SHP77 treated with DMSO at 0.1 percent for 48 hours (cell line): ENCODE results near the gene MR1.

ENCODE experiments used
- DNase-seq: peaks from one replicate; lab custom pipeline; 2025; lab: John Stamatoyannopoulos, UW

Gene MR1

DNA sequence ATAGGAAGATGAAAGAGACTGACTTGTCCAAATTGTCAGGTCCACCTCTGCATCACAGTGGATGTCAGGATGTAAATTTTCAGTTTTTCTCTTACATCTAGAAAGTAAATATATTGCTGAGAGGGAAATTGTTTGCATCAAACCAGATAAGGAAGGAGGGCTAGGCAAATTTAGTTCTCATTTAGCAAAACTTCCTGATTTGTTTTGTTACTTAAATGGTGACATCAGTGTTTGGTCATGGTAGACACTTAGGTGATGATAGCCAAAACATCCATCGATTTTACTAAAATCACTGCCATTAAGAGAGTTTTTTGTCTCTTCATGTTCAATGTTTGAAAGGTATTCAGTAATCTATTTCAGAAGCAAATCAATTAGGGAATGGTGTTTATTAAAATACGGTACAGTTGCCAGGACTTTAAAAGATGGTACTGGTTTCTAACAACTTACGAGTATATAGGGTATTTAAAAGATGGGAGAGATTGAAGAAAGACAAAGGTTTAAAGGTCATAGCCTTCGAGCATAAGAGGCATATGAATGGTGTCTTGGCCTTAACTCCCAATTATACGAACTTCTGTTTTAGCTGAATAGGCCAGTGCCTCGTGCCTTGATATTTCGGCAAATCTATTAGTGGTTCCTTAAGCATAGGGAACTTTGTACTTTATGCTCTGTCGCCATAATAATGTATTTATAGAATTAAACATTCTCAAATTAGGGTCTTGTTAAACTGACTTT, 57.7 kb downstream of the MR1 start:
- no peak for DNase-seq

DNA sequence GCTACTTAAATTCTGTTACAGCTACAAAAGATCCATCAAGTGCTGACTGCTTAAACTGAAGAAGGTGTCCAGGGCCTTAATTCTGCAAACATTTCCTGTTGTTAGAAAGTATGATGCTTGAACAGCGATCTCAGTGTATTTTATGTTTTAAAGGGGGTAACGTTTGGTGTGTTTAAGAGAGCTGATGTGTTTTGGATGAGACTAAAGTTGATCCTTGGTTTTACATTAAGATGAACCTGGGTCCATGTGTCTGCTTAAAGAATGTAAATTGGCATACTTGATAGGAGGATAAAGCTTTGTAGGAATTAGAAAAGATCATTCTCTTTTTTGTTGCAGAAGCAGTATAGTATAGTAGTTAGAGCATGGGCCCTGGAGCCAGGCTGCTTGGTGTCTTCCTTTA, 58.3 kb downstream of the MR1 start:
- no peak for DNase-seq

DNA sequence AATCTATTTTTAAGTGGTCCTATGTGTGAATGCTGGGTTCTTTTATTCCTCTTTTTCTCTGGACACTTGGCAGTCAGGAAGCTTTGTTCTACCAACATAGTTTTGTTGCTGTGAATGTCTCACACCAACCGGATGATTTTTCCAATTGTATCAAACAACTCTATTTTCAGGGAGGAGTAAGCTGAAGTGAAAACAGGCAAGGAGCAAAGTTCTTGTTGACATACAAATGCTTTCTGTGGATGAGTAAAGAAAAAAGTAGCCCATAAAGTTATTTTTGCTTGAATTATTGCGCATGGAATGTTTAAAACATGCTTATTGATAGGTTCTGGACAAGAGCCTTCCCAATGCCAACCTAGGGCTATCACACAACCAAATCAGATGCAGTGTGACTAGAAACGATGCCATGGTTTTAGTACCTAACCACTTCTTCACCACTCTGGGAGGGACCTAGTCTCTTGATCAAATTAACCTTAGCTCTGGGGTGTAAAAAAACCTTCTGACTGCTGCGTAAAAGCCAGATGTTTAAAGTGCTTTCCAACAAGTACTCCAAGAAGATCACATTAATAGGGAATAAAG, 59.2 kb downstream of the MR1 start:
- no peak for DNase-seq

DNA sequence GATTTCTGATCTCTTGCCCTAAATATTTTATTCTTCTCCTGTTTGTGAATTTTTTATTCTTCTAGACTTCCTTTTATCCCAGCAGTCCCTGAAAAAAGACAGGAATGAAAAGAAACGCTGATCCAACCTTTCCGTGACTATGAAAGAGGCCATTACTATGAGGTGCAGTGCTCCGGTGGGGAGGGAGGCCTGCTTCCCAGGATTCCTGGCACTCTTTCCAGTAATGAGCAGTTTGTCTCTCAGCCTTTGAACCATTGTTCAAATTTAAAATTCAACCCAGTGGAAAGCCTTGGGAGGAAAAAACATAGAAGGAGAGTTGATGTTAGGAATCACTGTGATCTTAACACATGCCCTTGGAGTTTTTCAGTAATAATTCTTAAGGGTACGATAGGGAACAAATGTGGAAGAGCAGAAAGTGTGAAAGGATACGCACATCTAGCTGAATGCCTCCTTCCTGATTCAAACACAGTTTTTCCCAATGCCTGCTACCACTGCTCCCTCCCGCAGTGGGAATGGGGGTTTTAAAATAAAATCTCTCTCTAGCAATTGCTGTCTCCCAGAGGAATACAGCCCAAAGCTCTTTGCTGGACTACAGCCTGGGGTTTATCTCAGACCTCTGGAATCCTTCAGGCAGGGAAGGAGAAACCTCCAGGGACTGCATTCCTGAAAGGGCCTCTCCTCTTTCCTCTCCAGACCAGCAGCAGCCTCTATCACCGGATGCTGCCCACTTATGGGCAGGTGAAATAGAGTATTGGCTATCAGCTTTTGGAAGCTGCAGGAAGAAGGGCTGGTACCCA, 60.8 kb downstream of the MR1 start:
- DNase-seq, result no peak

DNA sequence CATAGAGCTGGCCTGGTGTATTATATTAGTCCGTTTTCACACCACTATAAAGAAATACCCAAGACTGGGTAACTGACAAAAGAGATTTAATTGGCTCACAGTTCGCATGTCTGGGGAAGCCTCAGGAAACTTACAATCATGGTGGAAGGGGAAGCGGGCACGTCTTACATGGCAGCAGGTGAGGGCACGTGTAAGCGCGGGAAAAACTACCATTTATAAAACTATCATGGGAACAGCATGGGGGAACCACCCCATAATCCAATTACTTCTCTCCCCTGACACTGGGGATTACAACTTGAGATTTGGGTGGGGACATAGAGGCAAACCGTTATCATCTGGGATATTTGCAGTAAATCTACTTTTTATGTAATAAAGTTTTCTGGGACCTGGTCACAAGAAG, 61.5 kb downstream of the MR1 start:
- no peak for DNase-seq

DNA sequence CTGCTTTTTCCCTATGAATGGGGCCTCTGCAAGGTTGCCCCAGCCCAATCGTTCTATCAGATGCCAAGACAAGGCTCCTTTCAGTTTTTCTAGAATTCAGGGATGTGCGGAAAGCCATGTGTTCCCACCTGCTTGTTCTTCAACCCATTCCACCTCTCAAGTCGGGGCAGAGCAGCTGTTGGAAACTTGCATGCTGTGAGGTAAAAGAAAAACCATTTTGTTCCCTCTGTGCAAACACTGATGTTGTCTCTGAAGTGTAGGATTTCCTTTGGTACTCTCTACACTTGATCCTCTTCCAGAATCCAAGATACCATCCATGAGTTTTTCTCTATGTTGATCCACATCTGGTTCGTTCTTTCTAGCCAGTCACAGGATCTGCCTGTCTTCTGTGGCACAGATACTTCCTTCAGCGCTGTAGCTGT, 62.0 kb downstream of the MR1 start:
- DNase-seq, result no peak

DNA sequence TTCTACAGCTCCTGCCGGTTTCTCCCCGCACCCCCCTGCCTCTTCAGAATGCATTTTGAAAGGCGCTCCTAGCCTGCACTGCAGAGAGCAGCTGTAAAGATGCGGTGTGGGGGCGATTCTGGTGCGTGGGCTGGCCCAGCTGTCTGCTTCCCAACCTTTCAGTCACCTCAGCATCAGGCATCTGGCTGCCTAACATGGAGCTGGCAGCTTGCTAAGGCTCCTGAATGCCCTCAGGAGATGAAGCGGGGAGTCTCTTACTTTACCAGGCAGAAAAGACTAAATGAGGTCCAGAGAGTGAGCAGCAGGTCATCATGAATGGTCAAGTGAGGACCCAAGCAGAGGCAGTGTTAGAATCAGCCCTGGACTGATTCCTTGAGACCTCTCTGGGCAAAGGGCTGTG, 63.5 kb downstream of the MR1 start:
- DNase-seq, result no peak

DNA sequence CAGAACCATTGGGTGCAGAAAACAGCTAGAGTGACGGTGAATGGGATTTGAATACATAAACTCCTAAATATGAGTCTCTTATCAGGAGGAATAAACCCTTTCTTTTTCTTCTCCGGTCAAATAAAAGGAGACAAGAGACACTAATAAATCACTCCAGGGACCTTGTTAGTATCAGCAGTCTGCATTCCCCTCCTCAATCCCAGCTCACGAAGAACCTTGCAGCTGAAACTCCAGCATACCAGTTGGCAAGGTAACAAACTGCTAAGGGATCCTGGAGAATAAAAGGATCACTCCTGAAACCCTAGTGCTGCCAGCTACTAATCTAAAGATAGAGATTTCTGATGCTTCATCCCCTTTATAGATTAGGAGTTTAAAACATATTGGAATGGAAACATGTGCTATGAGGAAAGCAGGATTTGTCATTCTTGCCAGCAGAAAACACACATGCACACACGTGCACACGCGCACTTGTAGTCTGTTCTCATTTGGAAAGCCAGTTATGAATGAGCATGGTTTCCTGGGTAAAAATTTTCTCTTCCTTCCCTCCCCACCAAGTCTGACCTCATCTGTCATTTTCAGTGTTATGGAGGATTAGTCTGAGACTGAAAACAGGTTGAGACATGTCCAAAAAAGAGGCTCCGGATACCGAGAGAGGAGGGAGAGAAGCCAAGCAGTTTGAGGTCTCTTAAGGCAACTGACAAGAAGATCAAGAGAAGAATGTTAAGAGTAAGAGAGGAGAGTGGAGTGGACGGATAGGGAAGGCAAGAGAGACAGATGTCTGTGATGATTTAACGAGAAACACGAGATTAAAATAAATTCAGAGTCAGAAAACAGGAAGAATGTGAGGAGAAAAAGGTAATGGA, 65.6 kb downstream of the MR1 start:
- DNase-seq, result no peak

DNA sequence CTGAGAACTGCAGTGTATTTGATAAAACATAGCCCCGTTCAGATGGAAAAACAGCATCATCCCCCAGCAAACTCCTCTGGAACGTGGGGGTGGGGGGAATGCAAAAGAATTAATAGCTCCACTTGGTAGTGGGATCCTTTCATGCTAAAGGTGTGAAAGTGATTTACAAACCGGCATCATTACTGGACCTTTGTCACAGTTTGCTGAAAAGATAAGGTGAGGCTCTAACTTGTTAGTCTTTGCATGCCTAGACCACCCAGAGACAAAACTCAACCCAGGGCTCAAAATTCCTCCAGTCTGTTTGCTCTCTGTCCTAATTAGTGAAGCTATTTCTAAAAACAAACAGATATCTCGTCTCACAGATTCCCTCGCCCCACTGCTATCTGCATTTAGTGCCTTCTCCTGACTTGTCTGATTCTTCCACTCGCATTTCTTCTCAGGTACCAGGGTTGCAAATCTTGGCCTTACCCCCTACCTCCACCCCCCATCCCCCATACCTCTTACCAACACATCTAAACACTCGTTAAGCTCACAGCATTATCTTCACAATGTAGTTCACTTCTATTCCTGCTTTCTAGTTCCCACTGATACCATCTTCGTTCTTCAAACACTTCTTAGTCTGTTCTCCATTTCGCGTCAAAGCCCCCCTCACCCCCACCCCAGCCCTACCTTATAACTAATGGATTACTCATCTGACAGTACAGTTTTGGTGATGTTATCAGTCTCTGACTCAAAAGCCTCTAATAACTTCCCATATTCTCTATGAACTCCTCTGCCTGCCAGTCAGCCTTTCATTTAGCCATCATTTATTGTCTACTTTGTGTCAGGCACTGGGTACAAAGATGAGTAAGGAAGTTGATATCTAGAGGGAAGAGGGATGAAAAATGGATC, 66.5 kb downstream of the MR1 start:
- DNase-seq, result no peak

DNA sequence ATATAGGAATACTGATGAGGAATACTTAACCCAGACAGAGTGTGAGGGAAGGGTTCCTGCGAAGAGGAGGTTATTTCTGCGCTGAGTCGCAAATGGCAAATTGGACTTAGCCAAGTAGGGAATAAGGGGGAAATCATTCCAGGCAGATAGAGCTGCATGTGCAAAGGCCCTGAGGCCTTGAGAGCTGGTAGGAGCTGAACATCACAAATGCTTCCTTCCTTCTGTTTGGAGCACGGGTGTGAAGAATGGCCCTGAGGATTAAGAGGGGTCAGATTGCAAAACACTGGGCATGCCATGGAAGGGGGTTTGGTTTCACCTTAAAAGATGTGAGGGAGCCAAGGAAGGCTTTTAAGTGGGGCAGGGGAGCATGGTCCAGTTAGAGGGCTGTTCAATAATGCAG, 67.2 kb downstream of the MR1 start:
- DNase-seq, result no peak

DNA sequence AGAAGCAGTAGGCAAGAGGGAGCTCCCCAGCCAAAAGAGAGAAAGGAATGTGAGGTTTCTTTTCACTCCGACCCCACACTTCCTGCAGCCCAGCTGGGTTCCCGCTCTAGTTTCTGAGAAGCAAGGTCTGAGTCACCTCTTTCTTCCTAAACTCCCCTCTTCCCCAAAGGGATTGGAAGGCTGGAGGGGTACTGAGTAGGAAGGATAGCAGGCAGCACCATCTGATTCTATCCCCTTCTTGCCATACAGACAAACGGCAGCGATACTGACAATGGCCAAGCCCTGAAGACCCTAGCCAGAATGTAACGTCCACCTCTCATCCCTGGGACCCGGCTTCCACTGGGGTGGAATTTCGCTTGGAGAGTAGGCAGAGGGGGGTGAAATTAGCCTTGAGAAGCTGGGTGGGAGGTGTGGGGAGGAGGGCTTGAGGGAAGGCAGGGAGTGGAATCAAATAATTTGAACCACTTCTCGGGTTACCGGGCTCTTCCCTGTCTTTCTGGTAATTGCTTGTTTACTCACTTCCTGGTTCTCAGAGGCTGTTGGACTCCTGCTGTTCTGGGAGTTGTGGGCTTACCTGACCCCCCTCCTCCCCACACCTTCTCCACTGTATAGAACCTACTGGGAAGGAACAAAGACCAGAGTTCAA, 67.9 kb downstream of the MR1 start:
- DNase-seq, result peak; percentile 35

DNA sequence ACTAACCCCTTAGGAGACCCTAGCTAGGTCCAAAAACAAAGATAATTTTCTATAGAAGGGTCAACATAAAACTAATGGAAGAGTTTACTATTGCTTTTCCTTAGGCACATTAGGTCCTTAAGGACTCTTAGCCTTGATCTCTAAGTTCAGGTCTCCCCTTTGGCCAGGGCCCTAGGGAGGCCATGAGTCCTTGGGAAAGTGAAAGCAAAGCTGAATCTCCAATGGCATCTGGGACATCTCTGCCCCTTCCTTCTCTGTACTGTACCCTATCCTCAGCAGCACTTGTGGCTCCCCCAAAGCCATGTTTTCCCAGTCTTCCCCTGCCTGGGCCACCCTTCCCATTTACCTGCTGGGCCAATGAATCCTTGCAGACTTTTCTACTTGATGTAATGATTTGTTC, 69.1 kb downstream of the MR1 start:
- no peak for DNase-seq

DNA sequence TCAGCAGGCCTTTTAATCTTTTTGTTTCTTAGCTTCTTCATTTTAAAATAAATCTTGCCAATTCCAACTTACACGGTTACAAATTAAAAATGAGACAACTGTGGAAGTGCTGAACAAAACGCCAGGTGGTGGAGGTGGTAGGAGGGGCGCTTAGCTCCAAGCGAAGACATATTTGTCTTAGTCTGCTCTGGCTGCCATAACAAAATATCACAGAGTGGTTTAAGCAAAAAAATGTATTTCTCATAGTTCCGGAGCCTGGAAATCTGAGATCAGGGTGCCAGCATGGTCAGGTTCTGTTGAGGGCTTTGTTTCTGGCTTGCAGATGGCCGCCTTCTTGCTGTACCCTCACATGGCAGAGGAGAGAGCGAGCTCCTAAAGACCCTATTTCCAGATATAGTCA, 69.6 kb downstream of the MR1 start:
- no peak for DNase-seq

DNA sequence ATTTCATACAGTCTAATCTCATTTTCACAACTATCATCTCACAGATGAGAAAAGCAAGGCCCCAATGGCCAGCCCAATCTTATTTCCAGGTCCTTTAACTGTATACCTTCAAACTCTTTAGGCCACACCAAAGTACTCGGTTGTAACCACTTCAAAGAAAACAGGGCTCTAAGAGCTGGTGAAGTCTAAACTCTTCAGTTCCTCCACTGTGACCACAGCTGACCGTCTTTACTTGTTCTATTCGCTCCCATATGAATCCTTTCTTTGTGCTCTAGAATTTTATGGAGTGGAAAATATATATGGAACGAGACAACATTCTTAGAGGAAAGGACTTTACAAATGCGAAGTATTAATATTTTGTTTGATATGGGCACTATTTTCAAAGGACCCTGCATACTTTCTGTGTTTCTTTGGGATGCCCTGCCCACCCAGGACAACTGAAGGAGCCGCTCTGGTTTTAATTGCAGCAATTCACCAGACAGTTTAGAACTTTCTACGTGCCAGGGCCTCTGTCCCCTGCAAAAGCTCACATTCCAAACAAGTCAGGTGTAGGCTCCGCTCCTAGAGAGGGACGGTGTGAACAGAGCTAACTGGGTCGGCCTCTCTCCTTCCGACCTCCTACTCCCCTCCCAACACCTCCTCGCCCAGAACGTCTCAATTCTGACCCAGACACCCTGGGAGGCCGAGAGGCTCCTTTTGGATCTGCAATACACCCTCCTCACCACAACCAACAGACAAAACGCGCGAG, 70.4 kb downstream of the MR1 start:
- no peak for DNase-seq

DNA sequence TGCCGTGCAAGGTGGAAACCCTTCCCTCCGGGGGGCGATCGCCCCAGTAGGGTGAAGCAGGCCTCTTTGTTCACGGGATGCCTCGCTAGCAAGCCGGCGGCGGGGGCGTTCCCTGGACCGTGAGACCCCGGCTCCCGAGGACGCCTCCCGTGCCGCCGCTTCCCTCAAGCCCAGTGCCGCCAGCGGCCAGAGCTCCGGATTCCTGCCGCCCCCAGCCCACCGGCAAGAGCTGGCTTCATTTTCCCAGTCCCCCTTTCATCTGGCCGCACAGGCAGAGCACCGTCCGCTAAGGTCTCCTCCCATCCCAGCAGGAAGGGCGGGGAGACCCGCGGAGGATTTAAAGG, 71.0 kb downstream of the MR1 start:
- no peak for DNase-seq

DNA sequence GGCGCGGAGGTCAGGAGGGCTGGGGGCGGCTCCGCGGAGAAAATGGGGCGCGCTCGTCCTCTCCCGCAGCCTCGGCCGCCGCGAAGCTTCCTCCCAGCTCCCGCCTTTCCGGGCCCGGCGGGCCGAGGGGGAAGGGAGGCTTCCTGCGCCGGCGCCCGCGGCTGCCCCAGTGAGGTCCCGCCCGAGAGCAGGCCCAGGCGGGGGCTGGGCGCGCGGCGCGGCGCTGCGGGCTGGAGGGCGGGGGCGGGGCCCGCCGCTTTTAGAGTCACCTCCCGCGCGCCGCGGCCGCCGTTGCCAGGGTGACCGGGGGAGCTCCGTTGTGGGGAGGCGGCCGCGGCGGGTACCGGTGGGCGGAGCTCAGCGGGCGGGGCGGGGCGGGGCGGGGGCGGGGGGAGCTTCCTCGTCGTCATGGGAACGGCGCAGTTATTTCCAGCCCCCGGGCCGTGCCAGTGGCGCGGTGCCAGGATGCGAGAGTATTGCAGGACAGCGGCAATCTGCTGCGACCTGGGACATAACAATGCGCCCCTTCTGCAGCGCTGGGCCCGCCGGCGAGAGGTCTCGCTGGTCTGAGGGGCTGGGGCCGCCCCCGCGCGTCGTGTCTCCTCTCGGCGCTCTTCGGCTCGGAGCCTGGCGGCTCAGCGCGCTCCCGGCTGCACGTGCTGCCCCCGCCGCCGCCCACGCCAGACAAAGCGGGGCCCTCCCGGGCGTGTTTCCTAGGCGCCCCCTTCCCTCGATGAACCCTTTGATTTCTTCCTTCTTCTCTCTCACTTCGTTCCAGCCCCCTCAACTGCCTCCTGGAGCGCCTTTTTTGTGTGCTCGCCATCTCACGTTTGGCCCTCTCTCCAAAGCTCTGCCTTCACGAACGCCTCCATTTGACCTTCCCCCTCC, 71.6 kb downstream of the MR1 start:
- peak; percentile 87 for DNase-seq

DNA sequence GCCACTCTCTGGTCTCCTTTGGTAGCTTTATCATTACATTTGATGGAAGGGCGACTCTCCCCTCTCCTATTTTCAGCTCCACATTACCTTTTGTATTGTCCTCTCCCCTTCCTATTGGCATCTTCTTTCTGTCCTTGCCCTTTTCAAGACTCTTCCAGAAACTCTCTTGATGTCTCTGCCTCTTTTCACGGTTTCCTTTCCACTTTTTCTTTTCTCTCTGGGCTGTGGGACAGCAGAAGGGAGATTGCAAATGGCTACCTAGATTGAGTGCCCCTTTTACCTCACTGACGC, 72.2 kb downstream of the MR1 start:
- DNase-seq, result no peak

DNA sequence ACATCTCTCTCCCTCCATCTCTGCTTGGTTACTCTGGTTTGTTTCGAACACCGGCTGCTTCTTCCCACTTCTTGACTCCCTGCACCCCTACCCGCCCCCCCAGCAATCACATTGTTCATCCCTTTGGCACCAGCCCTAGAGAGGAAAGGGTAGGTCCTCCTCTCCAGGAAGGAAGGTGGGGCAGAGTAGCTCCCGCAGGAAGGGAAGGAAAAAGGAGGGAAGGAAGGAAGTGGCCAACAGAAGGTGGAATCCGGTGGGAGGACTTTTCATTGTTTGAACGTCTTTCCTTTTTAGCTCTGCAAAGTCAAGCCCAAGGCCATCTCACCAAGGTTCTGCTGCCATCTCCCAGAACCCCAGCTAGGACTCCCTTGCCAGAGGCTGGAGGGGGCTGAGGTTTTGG, 72.7 kb downstream of the MR1 start:
- DNase-seq, result no peak

DNA sequence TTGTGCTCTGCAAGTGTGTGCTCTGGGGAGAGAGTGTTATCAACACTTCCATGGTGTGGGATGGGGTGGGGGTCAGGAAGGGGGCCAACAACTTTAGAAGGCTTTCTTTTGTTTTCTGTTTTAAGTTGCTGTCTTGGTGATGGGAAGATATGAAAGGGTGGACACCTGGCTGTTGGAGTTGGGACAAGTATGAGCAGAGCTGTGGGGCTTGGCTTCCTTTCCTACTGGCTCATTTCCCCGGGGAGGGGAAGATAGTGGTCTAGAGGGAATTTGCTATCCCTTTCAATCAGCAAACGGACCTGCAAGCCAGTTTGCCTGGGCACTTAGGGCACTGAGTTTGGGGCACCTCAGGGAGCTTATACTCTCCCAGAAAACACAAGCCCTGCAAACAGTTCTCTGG, 73.9 kb downstream of the MR1 start:
- no peak for DNase-seq
